Amniotic epithelial cell (primary cell): Measurements from ENCODE around the gene TATDN2.

ENCODE experiments used
- DNase-seq: peaks from one replicate; pipeline ENCODE4 v3.0.0-alpha.2; 2010; ENCODE audit warnings: low read depth

TATDN2 gene, protein sequence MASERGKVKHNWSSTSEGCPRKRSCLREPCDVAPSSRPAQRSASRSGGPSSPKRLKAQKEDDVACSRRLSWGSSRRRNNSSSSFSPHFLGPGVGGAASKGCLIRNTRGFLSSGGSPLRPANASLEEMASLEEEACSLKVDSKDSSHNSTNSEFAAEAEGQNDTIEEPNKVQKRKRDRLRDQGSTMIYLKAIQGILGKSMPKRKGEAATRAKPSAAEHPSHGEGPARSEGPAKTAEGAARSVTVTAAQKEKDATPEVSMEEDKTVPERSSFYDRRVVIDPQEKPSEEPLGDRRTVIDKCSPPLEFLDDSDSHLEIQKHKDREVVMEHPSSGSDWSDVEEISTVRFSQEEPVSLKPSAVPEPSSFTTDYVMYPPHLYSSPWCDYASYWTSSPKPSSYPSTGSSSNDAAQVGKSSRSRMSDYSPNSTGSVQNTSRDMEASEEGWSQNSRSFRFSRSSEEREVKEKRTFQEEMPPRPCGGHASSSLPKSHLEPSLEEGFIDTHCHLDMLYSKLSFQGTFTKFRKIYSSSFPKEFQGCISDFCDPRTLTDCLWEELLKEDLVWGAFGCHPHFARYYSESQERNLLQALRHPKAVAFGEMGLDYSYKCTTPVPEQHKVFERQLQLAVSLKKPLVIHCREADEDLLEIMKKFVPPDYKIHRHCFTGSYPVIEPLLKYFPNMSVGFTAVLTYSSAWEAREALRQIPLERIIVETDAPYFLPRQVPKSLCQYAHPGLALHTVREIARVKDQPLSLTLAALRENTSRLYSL

GRCh38 chr3:10248184-10248983 is at the start of gene TATDN2:
TSS of gene TATDN2 (plus strand) at chr3:10248459. CDS start at chr3:10249201, 742 bp downstream.
- DNase-seq, result peak; percentile 93

DNA sequence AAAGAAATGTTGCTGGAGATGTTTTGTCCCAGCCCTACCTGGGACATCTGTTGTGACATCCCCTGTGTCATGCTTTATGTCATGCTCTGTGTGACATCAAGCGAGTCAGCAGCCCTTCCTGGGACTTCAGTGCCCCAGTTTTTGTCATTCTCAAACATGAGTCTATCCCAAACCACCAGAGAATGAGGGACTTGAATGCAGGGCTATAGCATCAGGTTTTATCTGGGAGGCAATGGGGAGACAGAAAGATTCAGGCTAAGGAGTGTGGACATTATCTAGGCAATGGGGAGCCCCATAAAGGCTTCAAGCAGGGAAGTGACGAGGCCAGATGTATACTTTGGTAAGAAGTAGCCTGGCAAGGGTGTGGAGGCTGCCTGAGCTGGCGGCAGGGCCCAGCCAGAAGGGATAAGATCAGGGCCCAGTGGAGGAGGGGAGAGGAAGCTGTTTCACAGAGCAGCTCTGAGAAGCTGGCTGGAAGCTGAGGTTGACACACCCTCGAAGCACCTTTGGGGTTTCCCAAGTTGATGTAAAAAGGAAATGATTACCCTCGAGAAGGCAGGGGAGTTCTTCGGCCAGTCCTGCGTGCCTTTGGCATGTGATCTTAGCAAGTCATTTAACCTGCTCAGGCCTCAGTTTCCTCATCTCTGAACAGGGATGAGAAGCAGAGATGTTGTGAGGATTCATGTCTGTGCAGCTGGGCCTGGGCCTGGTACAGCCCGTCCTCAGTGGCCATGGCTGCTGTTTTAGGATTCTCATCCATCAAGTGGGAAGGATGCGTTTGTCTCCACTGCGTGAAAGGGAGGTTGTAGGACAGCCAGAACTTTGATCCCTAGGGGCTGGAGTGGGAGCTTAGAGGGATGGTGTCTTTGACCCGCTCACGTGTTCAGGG is 49.3 kb upstream of the TATDN2 start:
- peak; percentile 47 for DNase-seq

GRCh38 chr3:10204921-10205320 is 43.3 kb upstream of the TATDN2 start:
- no peak for DNase-seq

GRCh38 chr3:10205451-10206165 is 42.7 kb upstream of the TATDN2 start:
- DNase-seq, result peak; percentile 81

- DNase-seq, result no peak
These were observed 42.1 kb upstream of the TATDN2 start for GRCh38 chr3:10206166-10206511.

DNA sequence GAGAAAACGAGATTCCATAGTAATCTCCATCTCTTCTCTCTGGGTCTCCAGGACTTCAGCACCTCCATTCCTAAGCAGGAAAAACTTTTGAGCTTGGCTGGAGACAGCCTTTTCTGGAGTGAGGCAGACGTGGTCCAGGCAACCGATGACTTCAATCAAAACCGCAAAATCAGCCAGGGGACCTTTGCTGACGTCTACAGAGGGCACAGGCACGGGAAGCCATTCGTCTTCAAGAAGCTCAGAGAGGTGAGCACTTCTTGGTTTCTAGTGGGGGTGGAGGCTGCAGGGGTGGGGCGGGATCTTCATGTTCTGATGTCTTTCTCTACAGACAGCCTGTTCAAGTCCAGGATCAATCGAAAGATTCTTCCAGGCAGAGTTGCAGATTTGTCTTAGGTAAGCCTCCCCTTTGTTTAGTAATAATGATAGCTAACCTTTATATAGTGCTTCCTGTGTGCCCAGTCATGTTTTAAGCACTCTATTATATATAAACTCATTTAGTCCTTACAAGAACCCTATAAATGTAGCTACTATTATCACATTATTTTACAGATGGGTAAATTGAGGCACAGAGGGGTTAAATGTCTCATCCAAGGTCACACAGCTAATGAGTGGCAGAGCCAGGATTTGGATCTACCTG is 35.0 kb upstream of the TATDN2 start:
- DNase-seq, result peak; percentile 54

DNA sequence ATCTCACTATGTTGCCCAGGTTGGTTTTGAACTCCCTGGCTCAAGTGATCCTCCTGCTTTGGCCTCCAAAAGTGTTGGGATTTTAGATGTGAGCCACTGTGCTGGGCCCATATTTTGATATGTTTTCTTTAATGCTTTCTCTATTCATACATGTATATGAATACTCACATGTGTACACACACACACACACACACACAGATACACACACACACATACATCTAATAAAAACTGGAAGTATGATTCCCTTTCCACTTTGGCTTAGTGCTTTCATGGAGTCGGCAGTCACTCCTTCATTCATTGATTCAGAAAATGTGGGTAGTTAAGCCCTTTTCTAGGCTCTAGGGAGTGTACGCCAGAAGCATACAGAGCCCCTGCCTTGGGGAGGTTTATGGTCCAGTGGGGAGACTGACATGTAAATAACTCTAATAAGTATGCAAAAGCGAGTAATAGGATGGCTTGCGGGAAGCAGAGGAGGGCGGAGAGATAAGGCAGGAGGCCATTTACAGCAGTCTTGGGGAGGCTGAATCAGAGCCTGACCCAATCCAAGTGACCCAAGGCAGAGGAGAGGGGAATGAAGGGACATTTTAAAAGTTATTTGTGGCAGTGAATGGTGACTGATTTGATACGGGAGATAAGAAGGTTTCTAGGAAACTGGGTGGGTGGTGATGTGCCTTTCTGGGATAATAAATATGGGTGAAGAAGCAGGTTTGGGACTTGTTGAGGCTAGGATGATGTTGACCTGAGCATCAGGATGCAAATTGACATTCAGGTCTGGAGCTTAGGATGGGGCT is 32.5 kb upstream of the TATDN2 start:
- peak; percentile 16 for DNase-seq

DNA sequence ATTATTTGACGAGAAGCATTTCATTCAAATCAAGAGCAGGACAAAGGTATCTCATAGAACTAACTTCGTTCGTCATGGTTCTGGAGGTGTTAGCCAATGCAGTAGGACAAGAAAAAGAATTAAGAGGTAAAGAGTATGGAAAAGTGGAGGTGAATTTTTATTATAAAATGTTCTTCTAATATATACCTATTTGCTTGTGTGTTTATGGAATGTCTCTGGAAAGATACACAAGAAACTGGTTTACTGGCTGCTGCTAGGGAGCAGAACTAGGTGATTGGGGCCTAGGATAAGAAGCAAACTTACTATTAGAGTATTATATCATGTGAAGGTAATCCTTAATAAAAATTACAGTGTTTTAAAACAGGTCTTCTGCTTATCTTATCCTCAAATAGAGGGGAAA is 30.9 kb upstream of the TATDN2 start:
- no peak for DNase-seq

DNA sequence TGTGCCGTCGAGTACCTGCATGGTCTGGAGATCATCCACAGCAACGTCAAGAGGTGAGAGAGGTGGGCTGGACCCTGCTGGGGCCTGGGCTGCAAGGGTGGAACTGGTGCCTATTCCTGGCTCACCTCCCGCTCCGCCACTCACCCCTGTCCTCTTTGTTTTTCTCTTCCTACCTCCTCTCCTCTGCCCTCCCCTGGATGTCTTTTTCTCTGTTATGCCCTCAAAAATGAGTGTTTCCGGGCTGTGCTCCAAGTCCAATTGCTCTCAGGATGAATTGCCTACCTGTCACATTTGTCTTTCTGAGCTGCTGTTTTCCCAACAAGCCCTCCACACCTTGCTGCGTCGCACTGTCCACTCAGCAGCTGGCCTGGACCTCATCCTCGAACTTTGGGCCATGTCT is 28.5 kb upstream of the TATDN2 start:
- no peak for DNase-seq

DNA sequence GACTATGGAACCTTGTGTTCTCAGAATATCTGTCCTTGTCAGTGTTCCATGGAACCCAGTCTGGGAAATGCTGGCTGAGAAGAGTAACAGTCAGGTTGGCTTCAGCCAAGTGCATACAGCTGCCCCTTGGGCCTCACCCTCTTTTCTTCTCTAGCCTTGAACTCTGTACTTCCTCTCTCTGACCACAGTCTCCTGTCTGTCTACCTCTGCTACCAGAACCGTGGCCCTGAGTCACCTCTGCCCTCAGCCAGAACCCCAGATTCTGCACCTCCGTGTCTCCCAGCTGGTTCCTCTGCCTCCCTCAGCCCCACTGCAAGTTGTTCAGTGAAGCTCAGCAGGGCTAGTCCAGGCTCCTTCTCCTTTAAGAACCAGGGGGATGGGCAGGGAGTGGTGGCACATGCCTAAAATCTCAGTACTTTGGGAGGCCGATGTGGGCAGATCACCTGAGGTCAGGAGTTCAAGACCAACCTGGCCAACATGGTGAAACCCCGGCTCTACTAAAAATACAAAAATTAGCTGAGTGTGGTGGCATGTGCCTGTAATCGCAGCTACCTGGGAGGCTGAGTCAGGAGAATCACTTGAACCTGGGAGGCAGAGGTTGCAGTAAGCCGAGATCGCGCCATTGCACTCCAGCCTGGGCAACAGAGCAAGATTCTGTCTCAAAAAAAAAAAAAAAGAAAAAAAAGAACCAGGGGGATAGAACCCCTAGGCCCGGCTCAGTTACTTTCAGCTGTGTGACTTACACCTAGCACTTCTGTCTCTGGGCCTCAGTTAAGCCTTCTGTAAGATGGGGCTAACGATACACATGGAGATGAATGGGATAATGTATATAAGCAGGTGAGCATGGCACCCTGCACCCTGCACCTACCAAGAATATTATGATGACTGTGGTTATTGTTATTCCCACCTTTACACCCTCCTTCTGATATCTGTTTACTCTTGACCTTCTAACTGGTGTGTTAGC is 24.3 kb upstream of the TATDN2 start:
- DNase-seq, result no peak

DNA sequence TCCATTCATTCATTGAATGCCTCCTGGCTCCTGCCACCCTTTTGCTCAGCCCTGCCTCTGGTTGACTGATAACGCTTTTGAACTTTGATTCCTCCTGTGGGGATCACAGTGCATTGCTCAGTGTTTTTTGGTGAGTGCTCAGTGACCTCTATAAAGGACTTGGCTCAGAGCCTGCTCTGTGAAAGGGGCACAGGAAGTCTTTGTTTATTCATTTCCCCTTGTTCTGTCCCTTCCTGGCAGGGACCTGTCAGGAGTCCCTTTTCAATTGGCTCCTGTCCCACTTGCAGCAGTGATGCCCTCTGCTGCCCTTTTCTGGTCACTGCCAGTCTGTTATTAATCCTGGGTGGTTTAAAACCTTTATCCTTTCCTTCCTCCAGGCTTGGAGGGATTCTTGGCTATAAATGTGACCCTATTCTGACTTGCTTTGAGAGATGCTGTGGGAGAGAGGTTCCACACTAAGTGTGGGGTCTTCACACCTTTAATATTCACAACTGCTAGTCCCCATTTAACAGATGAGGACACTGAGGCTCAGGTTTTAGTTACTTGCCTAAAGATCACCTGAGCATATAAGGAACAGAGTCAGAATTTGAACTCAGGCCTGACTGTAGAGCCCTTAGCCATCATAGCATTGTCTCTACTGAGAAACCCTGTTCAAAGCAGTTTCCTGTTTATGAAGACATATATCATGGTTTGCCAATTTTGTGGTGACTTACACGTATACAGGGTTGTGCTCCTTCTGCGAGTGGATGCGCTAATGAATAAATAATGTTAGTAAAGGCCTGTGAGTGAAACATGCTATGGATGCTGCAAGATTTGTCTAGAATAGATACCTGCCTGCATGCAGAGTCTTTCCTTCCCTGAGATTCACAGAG is 23.2 kb upstream of the TATDN2 start:
- peak; percentile 47 for DNase-seq

DNA sequence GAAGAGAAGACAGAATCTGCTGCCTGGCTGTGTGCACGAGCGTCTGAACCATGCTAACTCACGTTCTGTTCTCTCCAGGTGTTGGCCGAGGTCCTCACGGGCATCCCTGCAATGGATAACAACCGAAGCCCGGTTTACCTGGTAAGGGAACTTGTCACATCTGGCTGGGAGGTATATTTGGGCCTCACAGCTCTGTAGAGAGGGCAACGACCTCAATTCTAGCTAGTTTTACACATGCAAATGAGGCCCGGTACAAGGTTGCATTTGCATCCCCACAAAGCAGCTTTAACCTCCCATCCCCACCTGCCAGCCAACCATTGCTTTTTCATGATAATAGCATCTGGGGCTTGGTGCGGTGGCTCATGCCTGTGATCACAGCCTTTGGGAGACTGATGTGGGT is 22.0 kb upstream of the TATDN2 start:
- no peak for DNase-seq

GRCh38 chr3:10228248-10228950 is 19.9 kb upstream of the TATDN2 start:
- DNase-seq, result peak; percentile 78

DNA sequence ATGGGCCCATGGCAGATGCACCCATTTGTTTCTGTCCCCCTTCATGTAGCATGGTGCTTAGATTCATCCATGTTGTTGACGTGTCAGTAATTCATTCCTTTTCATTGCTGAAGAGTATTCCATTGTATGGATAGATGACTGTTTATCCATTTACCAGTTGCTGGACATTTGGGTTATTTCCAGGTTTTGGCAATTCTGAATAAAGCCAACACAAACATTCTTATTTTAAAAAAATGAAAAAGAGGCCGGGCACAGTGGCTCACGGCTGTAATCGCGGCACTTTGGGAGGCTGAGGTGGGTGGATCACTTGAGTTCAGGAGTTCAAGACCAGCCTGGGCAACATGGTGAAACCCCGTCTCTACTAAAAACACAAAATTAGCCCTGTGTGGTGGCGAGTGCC is 18.7 kb upstream of the TATDN2 start:
- no peak for DNase-seq

GRCh38 chr3:10232137-10232536 is 16.1 kb upstream of the TATDN2 start:
- DNase-seq, result no peak

- no peak for DNase-seq
These were observed 14.3 kb upstream of the TATDN2 start for GRCh38 chr3:10233988-10234387.
